B cell (primary cell): ENCODE measurements around the gene CAV3. TPM values are rescaled to one million over a fixed set of nuclear protein-coding genes. Genes with fewer than 3 reads are reported as not detected.

Experiments used
- ATAC-seq: fragments of 200-7000 bp; cut with Tn5 transposase; one replicate; pipeline ENCODE4 v1.10.0; 2021; ENCODE audit warnings: low read depth, mild to moderate bottlenecking, moderate number of reproducible peaks, moderate library complexity
- CTCF ChIA-PET: fragments of 350-600 bp; sonication (Branson Sonifier 250); formaldehyde crosslinking; loops from one replicate; lab custom pipeline; 2021; ENCODE audit warnings: antibody characterized with exemption, inconsistent platforms; lab: Charles Lee
- POLR2A ChIA-PET: fragments of 350-600 bp; sonication (Branson Sonifier 250); formaldehyde crosslinking; loops from one replicate; lab custom pipeline; 2021; ENCODE audit warnings: antibody characterized with exemption; lab: Charles Lee
- DNase-seq: peaks from one replicate; pipeline ENCODE4 v3.0.0; 2013
- H2AFZ ChIP-seq: 2 replicates; pipeline ENCODE4 v1.6.1; 2012; ENCODE audit warnings: mild to moderate bottlenecking, low read depth, low read length; ENCODE audit not compliant: insufficient read depth, poor library complexity, severe bottlenecking
- H3K27ac ChIP-seq, 2 donors: 1 replicate in 1 of 2; 2 replicates in 1 of 2; pipeline ENCODE4 v1.5.1; 2012 to 2013; ENCODE audit warnings: low read length in 2 of 2, mild to moderate bottlenecking in 2 of 2, moderate library complexity in 1 of 2
- H3K27me3 ChIP-seq, 4 experiments: fragments of 200-600 bp in 1 of 4; sonication (generic) in 1 of 4; replicated peaks in 1 of 4; 1 replicate in 2 of 4; 2 replicates in 2 of 4; pipeline versions ENCODE4 v1.6.1 to v1.7.0; 2013 to 2016; ENCODE audit warnings: low read length in 3 of 4, mild to moderate bottlenecking in 2 of 4, mixed read lengths in 1 of 4, moderate library complexity in 1 of 4; ENCODE audit not compliant: insufficient read depth in 4 of 4, control insufficient read depth in 3 of 4; ENCODE audit errors: control extremely low read depth in 1 of 4
- H3K36me3 ChIP-seq, 2 experiments: replicated peaks in 1 of 2; 1 replicate in 1 of 2; 2 replicates in 1 of 2; pipeline versions ENCODE4 v1.6.1 to v1.7.1; 2013; ENCODE audit warnings: low read length in 1 of 2; ENCODE audit not compliant: insufficient read depth in 2 of 2, control insufficient read depth in 1 of 2; ENCODE audit errors: control extremely low read depth in 1 of 2, extremely low read depth in 1 of 2
- H3K4me1 ChIP-seq, 2 donors: fragments of 200-600 bp in 1 of 2; sonication (generic) in 1 of 2; 1 replicate in 1 of 2; 2 replicates in 1 of 2; pipeline versions ENCODE4 v1.5.1 to v1.6.1; 2013 to 2017; ENCODE audit warnings: low read length in 2 of 2; ENCODE audit not compliant: control insufficient read depth in 2 of 2, insufficient read depth in 2 of 2
- H3K4me2 ChIP-seq: replicated peaks from 2 replicates; pipeline ENCODE3; 2012; ENCODE audit warnings: mild to moderate bottlenecking, low read depth, low read length; ENCODE audit not compliant: poor library complexity, severe bottlenecking
- H3K4me3 ChIP-seq, 5 experiments: fragments of 200-600 bp in 1 of 5; sonication (generic) in 1 of 5; 1 replicate in 3 of 5; 2 replicates in 2 of 5; pipeline versions ENCODE4 v1.5.1 to v1.7.0; 2011 to 2016; ENCODE audit warnings: low read length in 4 of 5, mild to moderate bottlenecking in 4 of 5, low read depth in 2 of 5, control low read depth in 1 of 5, moderate library complexity in 1 of 5; ENCODE audit not compliant: insufficient read depth in 1 of 5; ENCODE audit errors: control extremely low read depth in 1 of 5, extremely low read depth in 1 of 5
- H3K79me2 ChIP-seq: fragments of 200-600 bp; sonication (generic); one replicate; pipeline ENCODE4 v1.6.0; 2016; ENCODE audit warnings: low read length; ENCODE audit not compliant: control insufficient read depth, insufficient read depth
- H3K9ac ChIP-seq: fragments of 200-600 bp; sonication (generic); 2 replicates; pipeline ENCODE4 v1.6.1; 2017; ENCODE audit warnings: mild to moderate bottlenecking, low read length, moderate library complexity
- H3K9me3 ChIP-seq, 3 donors: one replicate each; pipeline versions ENCODE4 v1.6.1 to v1.7.1; 2013; ENCODE audit warnings: low read length in 2 of 3; ENCODE audit not compliant: control insufficient read depth in 2 of 3, insufficient read depth in 1 of 3; ENCODE audit errors: control extremely low read depth in 1 of 3
- H4K20me1 ChIP-seq: 2 replicates; pipeline ENCODE4 v1.6.0; 2012; ENCODE audit warnings: mild to moderate bottlenecking, low read length; ENCODE audit not compliant: insufficient read depth, control insufficient read depth, poor library complexity, severe bottlenecking
- H3K27ac Mint-ChIP-seq: one replicate; pipeline ENCODE4 v1.8.0; 2021; ENCODE audit warnings: mixed read lengths
- H3K27me3 Mint-ChIP-seq: one replicate; pipeline ENCODE4 v1.8.0; 2021; ENCODE audit warnings: mixed read lengths
- H3K4me1 Mint-ChIP-seq: one replicate; pipeline ENCODE4 v1.8.0; 2021; ENCODE audit warnings: mixed read lengths
- H3K4me3 Mint-ChIP-seq: one replicate; pipeline ENCODE4 v1.8.0; 2021; ENCODE audit warnings: mixed read lengths
- H3K9me3 Mint-ChIP-seq: one replicate; pipeline ENCODE4 v1.8.0; 2022; ENCODE audit warnings: mixed read lengths; ENCODE audit not compliant: insufficient read depth
- CTCF ChIP-seq: fragments of 200-600 bp; IDR thresholded peaks from one replicate; pipeline ENCODE4 v1.8.0; 2022; ENCODE audit warnings: antibody characterized with exemption, mild to moderate bottlenecking
- EZH2 ChIP-seq: IDR thresholded peaks from 2 replicates; pipeline ENCODE4 v1.6.1; 2012; ENCODE audit warnings: borderline replicate concordance, low read depth, mild to moderate bottlenecking, moderate library complexity, low read length; ENCODE audit not compliant: insufficient read depth, poor library complexity, severe bottlenecking
- WGBS: methylation state at CpG from one replicate; pipeline ENCODE4 v1.1.5; 2013; ENCODE audit warnings: missing lambda C conversion rate; ENCODE audit not compliant: insufficient coverage; 5-methylcytosine and 5-hydroxymethylcytosine counted together
- intact Hi-C: fragments of 100-400 bp; cut with micrococcal nuclease; formaldehyde crosslinking; loops from one replicate; pipeline ENCODE4 v1.10.0; 2022
- polyA plus RNA-seq: library from polyadenylated mRNA; depleted of rRNA; stranded (reverse); fragments of >200 nt; gene quantifications from 2 replicates; pipeline ENCODE4 v1.2.3, GENCODE V29; 2012
- total RNA-seq, 2 donors: library from RNA; stranded (reverse); fragments of 120-200 nt in 1 of 2; gene quantifications; 1 replicate in 1 of 2; 2 replicates in 1 of 2; pipeline versions ENCODE4 v1.2.3 to v1.2.4, GENCODE V29; 2013 to 2022

The CAV3 gene
- total and polyA plus RNA-seq, 2 donors (not counting 1 experiment from before 2014, with no cell fraction given), result not detected

- Histone ChIP-seq H3K36me3 (no peaks in the 10 kb centered on the region), H4K20me1 (no peaks in the 10 kb centered on the region), H3K27me3 (no peaks in the 10 kb centered on the region), H3K4me1 (no peaks in the 10 kb centered on the region), H3K9me3 (peaks cover 0 to 7% (median 0%) of the 10 kb centered on the region in 3 donors), H3K9ac (no peak overlapping the region), H3K79me2 (no peaks in the 10 kb centered on the region), H3K4me3 (no peak overlapping the region), H3K27ac (no peak overlapping the region), H2AFZ (no peak overlapping the region), H3K4me2 (no peak overlapping the region)
- no peak for TF ChIP-seq CTCF
- no peak for TF ChIP-seq EZH2
- 65% methylated on average over 2 of the region's 3 CpGs for whole genome bisulfite sequencing
- DNase-seq (no peak), ATAC-seq (no peak)
- Mint-ChIP-seq H3K27me3 (peaks cover 7% of the 10 kb centered on the region), H3K4me1 (no peaks in the 10 kb centered on the region), H3K27ac (no peak overlapping the region), H3K4me3 (no peak overlapping the region), H3K9me3 (no peaks in the 10 kb centered on the region)
- intact Hi-C loops, result no loop called here
- CTCF ChIA-PET, result no interaction called here
- POLR2A ChIA-PET, result no interaction called here
These were observed 2.9 kb upstream of the CAV3 start for GRCh38 chr3:8730656-8731055.

GRCh38 chr3:8732413-8732812, 1.2 kb upstream of the CAV3 start:
- intact Hi-C loops, result no loop called here
- H3K4me1 Mint-ChIP-seq, result no peaks in the 10 kb centered on the region
- Histone ChIP-seq H3K9ac (no peak overlapping the region), H3K4me3 (no peak overlapping the region), H3K27me3 (no peaks in the 10 kb centered on the region), H3K36me3 (no peaks in the 10 kb centered on the region), H2AFZ (no peak overlapping the region), H3K79me2 (no peaks in the 10 kb centered on the region), H3K27ac (no peak overlapping the region), H3K9me3 (peaks cover 0 to 3% (median 0%) of the 10 kb centered on the region in 3 donors), H4K20me1 (no peaks in the 10 kb centered on the region), H3K4me2 (no peak overlapping the region), H3K4me1 (no peaks in the 10 kb centered on the region)
- H3K9me3 Mint-ChIP-seq, result no peaks in the 10 kb centered on the region
- 93% methylated on average over 2 of the region's 4 CpGs for WGBS
- H3K27ac Mint-ChIP-seq, result no peak overlapping the region
- DNase-seq, result no peak
- ATAC-seq, result no peak
- no peak overlapping the region for H3K4me3 Mint-ChIP-seq
- POLR2A ChIA-PET, result no interaction called here
- CTCF ChIA-PET, result no interaction called here
- H3K27me3 Mint-ChIP-seq, result peaks cover 12% of the 10 kb centered on the region
- no peak for TF ChIP-seq EZH2
- no peak for TF ChIP-seq CTCF
